ENCODE results near the gene ANAPC2.

DNA sequence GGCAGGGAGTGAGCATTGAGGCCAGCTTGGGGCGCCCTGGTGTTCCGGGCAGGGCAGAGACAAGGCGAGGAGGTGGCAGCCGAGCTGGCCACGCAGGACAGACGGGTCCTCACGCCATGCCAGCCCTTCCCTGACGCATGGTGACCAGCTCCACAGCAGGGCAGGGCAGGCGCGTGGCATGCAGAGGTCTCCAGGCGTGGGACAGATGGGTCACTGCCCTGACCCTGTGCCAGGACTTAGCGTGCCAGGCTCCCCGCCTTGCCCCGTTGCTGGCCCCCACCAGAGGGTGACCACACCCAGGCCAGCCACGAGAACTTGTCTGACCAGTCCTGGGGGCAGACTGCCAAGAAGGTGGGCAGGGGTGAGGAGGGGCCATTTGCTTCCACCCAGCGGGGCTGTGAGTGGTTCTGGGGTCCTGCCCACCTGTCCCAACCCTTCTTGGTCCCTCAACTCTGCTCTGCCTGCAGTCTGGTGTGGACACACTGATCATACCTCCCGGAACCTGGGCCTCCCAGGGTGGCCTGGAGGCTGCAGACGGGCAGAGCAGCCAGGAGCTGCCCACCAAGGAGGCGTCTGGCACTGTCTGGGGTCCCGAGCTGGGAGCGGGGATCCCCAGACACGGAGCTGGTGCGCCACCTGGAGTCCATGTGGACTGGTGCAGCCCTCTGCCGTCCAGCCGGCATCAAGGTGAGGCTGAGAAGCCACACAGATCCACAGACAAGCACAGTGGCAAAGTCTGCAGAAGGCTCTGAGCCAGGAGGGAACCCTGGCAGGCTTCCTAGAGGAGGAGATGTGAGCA, 38.9 kb upstream of the ANAPC2 start, which contains the start of gene RNF224:
- TF ChIP-seq, protein P1, sequence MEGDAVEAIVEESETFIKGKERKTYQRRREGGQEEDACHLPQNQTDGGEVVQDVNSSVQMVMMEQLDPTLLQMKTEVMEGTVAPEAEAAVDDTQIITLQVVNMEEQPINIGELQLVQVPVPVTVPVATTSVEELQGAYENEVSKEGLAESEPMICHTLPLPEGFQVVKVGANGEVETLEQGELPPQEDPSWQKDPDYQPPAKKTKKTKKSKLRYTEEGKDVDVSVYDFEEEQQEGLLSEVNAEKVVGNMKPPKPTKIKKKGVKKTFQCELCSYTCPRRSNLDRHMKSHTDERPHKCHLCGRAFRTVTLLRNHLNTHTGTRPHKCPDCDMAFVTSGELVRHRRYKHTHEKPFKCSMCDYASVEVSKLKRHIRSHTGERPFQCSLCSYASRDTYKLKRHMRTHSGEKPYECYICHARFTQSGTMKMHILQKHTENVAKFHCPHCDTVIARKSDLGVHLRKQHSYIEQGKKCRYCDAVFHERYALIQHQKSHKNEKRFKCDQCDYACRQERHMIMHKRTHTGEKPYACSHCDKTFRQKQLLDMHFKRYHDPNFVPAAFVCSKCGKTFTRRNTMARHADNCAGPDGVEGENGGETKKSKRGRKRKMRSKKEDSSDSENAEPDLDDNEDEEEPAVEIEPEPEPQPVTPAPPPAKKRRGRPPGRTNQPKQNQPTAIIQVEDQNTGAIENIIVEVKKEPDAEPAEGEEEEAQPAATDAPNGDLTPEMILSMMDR (IDR thresholded peaks at IDR 0.05): peak; percentile 88
- TF ChIP-seq POLR2A (IDR thresholded peaks at IDR 0.05; ENCODE audit: low read length) (0 out of 2 replicates have a peak, but pooled peaks have one; percentile 1), RCOR1 (IDR thresholded peaks at IDR 0.05; ENCODE audit: low read depth, low read length) (no peak), JUNB (IDR thresholded peaks at IDR 0.05) (no peak), BHLHE40 (IDR thresholded peaks at IDR 0.05; ENCODE audit: low read depth, low read length) (no peak), MAFK (IDR thresholded peaks at IDR 0.05; ENCODE audit: partially characterized antibody) (no peak), RAD21 (conservative IDR thresholded peaks at IDR 0.05 in 1 of 2, IDR thresholded peaks at IDR 0.05 in 1 of 2) (peak; percentile 92 to 94), PHF8 (IDR thresholded peaks at IDR 0.05; ENCODE audit: borderline replicate concordance, low read depth) (no peak), MYC (IDR thresholded peaks at IDR 0.05; ENCODE audit: borderline replicate concordance, low read length) (no peak; the same call in 1 of the 2 replicates), SMC3 (IDR thresholded peaks at IDR 0.05) (peak; percentile 86), CHD4 (IDR thresholded peaks at IDR 0.05; ENCODE audit: borderline replicate concordance) (no peak)
- TF ChIP-seq, protein P2, sequence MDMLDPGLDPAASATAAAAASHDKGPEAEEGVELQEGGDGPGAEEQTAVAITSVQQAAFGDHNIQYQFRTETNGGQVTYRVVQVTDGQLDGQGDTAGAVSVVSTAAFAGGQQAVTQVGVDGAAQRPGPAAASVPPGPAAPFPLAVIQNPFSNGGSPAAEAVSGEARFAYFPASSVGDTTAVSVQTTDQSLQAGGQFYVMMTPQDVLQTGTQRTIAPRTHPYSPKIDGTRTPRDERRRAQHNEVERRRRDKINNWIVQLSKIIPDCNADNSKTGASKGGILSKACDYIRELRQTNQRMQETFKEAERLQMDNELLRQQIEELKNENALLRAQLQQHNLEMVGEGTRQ (IDR thresholded peaks at IDR 0.05): no peak
- TF ChIP-seq, protein P3, sequence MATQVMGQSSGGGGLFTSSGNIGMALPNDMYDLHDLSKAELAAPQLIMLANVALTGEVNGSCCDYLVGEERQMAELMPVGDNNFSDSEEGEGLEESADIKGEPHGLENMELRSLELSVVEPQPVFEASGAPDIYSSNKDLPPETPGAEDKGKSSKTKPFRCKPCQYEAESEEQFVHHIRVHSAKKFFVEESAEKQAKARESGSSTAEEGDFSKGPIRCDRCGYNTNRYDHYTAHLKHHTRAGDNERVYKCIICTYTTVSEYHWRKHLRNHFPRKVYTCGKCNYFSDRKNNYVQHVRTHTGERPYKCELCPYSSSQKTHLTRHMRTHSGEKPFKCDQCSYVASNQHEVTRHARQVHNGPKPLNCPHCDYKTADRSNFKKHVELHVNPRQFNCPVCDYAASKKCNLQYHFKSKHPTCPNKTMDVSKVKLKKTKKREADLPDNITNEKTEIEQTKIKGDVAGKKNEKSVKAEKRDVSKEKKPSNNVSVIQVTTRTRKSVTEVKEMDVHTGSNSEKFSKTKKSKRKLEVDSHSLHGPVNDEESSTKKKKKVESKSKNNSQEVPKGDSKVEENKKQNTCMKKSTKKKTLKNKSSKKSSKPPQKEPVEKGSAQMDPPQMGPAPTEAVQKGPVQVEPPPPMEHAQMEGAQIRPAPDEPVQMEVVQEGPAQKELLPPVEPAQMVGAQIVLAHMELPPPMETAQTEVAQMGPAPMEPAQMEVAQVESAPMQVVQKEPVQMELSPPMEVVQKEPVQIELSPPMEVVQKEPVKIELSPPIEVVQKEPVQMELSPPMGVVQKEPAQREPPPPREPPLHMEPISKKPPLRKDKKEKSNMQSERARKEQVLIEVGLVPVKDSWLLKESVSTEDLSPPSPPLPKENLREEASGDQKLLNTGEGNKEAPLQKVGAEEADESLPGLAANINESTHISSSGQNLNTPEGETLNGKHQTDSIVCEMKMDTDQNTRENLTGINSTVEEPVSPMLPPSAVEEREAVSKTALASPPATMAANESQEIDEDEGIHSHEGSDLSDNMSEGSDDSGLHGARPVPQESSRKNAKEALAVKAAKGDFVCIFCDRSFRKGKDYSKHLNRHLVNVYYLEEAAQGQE (IDR thresholded peaks at IDR 0.05): no peak
